SK-N-SH treated with all-trans-retinoic acid at 6 μM for 48 hours (cell line): ENCODE results near the gene AKAP7.

Source experiments
- ATAC-seq: fragments of 200-7000 bp; cut with Tn5 transposase; 3 replicates; pipeline ENCODE4 v1.9.1; 2020; ENCODE audit warnings: mild to moderate bottlenecking, moderate library complexity
- BACH2 ChIP-seq: fragments of 250-450 bp; sonication (Bioruptor Pico); IDR thresholded peaks from 2 replicates; pipeline ENCODE4 v1.9.0; 2021; ENCODE audit warnings: mild to moderate bottlenecking, borderline replicate concordance
- PATZ1 ChIP-seq: fragments of 250-450 bp; sonication (Bioruptor Pico); IDR thresholded peaks from 2 replicates; pipeline ENCODE4 v1.8.0; 2020; ENCODE audit warnings: mild to moderate bottlenecking, moderate library complexity, borderline replicate concordance
- RARB ChIP-seq: fragments of 250-450 bp; sonication (Bioruptor Pico); IDR thresholded peaks from 2 replicates; pipeline ENCODE4 v1.8.0; 2021; ENCODE audit warnings: mild to moderate bottlenecking, moderate library complexity
- ZNF70 ChIP-seq: fragments of 450-650 bp; formaldehyde crosslinking; IDR thresholded peaks from 2 replicates; pipeline ENCODE4 v1.5.0; 2020; ENCODE audit warnings: mild to moderate bottlenecking, moderate library complexity

AKAP7 gene

GRCh38 chr6:131331151-131331550 lies 195.9 kb downstream of the AKAP7 start:
- no peak for ATAC-seq
- TF ChIP-seq ZNF70 (CRISPR knock-in tag) (no peak), PATZ1 (CRISPR knock-in tag) (no peak)

- TF ChIP-seq BACH2 (CRISPR knock-in tag) (no peak), RARB (CRISPR knock-in tag) (no peak)
- ATAC-seq = no peak
Observed at GRCh38 chr6:131331873-131332781, 196.9 kb downstream of the AKAP7 start.
